B cell (primary cell): Measurements from ENCODE around the gene TRIM56. TPM values are rescaled to one million over a fixed set of nuclear protein-coding genes. Genes with fewer than 3 reads are reported as not detected.
A peak's percentile ranks its signal among the peaks of the same experiment; 100 is the strongest.

Experiments
- ATAC-seq: fragments of 200-7000 bp; cut with Tn5 transposase; one replicate; pipeline ENCODE4 v1.10.0; 2021; ENCODE audit warnings: low read depth, mild to moderate bottlenecking, moderate number of reproducible peaks, moderate library complexity
- CTCF ChIA-PET: fragments of 350-600 bp; sonication (Branson Sonifier 250); formaldehyde crosslinking; loops from one replicate; lab custom pipeline; 2021; ENCODE audit warnings: antibody characterized with exemption, inconsistent platforms; lab: Charles Lee
- POLR2A ChIA-PET: fragments of 350-600 bp; sonication (Branson Sonifier 250); formaldehyde crosslinking; loops from one replicate; lab custom pipeline; 2021; ENCODE audit warnings: antibody characterized with exemption; lab: Charles Lee
- DNase-seq: peaks from one replicate; pipeline ENCODE4 v3.0.0; 2013
- H2AFZ ChIP-seq: 2 replicates; pipeline ENCODE4 v1.6.1; 2012; ENCODE audit warnings: mild to moderate bottlenecking, low read depth, low read length; ENCODE audit not compliant: insufficient read depth, poor library complexity, severe bottlenecking
- H3K27ac ChIP-seq, 2 donors: 1 replicate in 1 of 2; 2 replicates in 1 of 2; pipeline ENCODE4 v1.5.1; 2012 to 2013; ENCODE audit warnings: low read length in 2 of 2, mild to moderate bottlenecking in 2 of 2, moderate library complexity in 1 of 2
- H3K27me3 ChIP-seq, 4 experiments: fragments of 200-600 bp in 1 of 4; sonication (generic) in 1 of 4; replicated peaks in 1 of 4; 1 replicate in 2 of 4; 2 replicates in 2 of 4; pipeline versions ENCODE4 v1.6.1 to v1.7.0; 2013 to 2016; ENCODE audit warnings: low read length in 3 of 4, mild to moderate bottlenecking in 2 of 4, mixed read lengths in 1 of 4, moderate library complexity in 1 of 4; ENCODE audit not compliant: insufficient read depth in 4 of 4, control insufficient read depth in 3 of 4; ENCODE audit errors: control extremely low read depth in 1 of 4
- H3K36me3 ChIP-seq, 2 experiments: replicated peaks in 1 of 2; 1 replicate in 1 of 2; 2 replicates in 1 of 2; pipeline versions ENCODE4 v1.6.1 to v1.7.1; 2013; ENCODE audit warnings: low read length in 1 of 2; ENCODE audit not compliant: insufficient read depth in 2 of 2, control insufficient read depth in 1 of 2; ENCODE audit errors: control extremely low read depth in 1 of 2, extremely low read depth in 1 of 2
- H3K4me1 ChIP-seq, 2 donors: fragments of 200-600 bp in 1 of 2; sonication (generic) in 1 of 2; 1 replicate in 1 of 2; 2 replicates in 1 of 2; pipeline versions ENCODE4 v1.5.1 to v1.6.1; 2013 to 2017; ENCODE audit warnings: low read length in 2 of 2; ENCODE audit not compliant: control insufficient read depth in 2 of 2, insufficient read depth in 2 of 2
- H3K4me2 ChIP-seq: replicated peaks from 2 replicates; pipeline ENCODE3; 2012; ENCODE audit warnings: mild to moderate bottlenecking, low read depth, low read length; ENCODE audit not compliant: poor library complexity, severe bottlenecking
- H3K4me3 ChIP-seq, 5 experiments: fragments of 200-600 bp in 1 of 5; sonication (generic) in 1 of 5; 1 replicate in 3 of 5; 2 replicates in 2 of 5; pipeline versions ENCODE4 v1.5.1 to v1.7.0; 2011 to 2016; ENCODE audit warnings: low read length in 4 of 5, mild to moderate bottlenecking in 4 of 5, low read depth in 2 of 5, control low read depth in 1 of 5, moderate library complexity in 1 of 5; ENCODE audit not compliant: insufficient read depth in 1 of 5; ENCODE audit errors: control extremely low read depth in 1 of 5, extremely low read depth in 1 of 5
- H3K79me2 ChIP-seq: fragments of 200-600 bp; sonication (generic); one replicate; pipeline ENCODE4 v1.6.0; 2016; ENCODE audit warnings: low read length; ENCODE audit not compliant: control insufficient read depth, insufficient read depth
- H3K9ac ChIP-seq: fragments of 200-600 bp; sonication (generic); 2 replicates; pipeline ENCODE4 v1.6.1; 2017; ENCODE audit warnings: mild to moderate bottlenecking, low read length, moderate library complexity
- H3K9me3 ChIP-seq, 3 donors: one replicate each; pipeline versions ENCODE4 v1.6.1 to v1.7.1; 2013; ENCODE audit warnings: low read length in 2 of 3; ENCODE audit not compliant: control insufficient read depth in 2 of 3, insufficient read depth in 1 of 3; ENCODE audit errors: control extremely low read depth in 1 of 3
- H4K20me1 ChIP-seq: 2 replicates; pipeline ENCODE4 v1.6.0; 2012; ENCODE audit warnings: mild to moderate bottlenecking, low read length; ENCODE audit not compliant: insufficient read depth, control insufficient read depth, poor library complexity, severe bottlenecking
- H3K27ac Mint-ChIP-seq: one replicate; pipeline ENCODE4 v1.8.0; 2021; ENCODE audit warnings: mixed read lengths
- H3K27me3 Mint-ChIP-seq: one replicate; pipeline ENCODE4 v1.8.0; 2021; ENCODE audit warnings: mixed read lengths
- H3K4me1 Mint-ChIP-seq: one replicate; pipeline ENCODE4 v1.8.0; 2021; ENCODE audit warnings: mixed read lengths
- H3K4me3 Mint-ChIP-seq: one replicate; pipeline ENCODE4 v1.8.0; 2021; ENCODE audit warnings: mixed read lengths
- H3K9me3 Mint-ChIP-seq: one replicate; pipeline ENCODE4 v1.8.0; 2022; ENCODE audit warnings: mixed read lengths; ENCODE audit not compliant: insufficient read depth
- CTCF ChIP-seq: fragments of 200-600 bp; IDR thresholded peaks from one replicate; pipeline ENCODE4 v1.8.0; 2022; ENCODE audit warnings: antibody characterized with exemption, mild to moderate bottlenecking
- EZH2 ChIP-seq: IDR thresholded peaks from 2 replicates; pipeline ENCODE4 v1.6.1; 2012; ENCODE audit warnings: borderline replicate concordance, low read depth, mild to moderate bottlenecking, moderate library complexity, low read length; ENCODE audit not compliant: insufficient read depth, poor library complexity, severe bottlenecking
- WGBS: methylation state at CpG from one replicate; pipeline ENCODE4 v1.1.5; 2013; ENCODE audit warnings: missing lambda C conversion rate; ENCODE audit not compliant: insufficient coverage; 5-methylcytosine and 5-hydroxymethylcytosine counted together
- intact Hi-C: fragments of 100-400 bp; cut with micrococcal nuclease; formaldehyde crosslinking; loops from one replicate; pipeline ENCODE4 v1.10.0; 2022
- polyA plus RNA-seq: library from polyadenylated mRNA; depleted of rRNA; stranded (reverse); fragments of >200 nt; gene quantifications from 2 replicates; pipeline ENCODE4 v1.2.3, GENCODE V29; 2012
- total RNA-seq, 2 donors: library from RNA; stranded (reverse); fragments of 120-200 nt in 1 of 2; gene quantifications; 1 replicate in 1 of 2; 2 replicates in 1 of 2; pipeline versions ENCODE4 v1.2.3 to v1.2.4, GENCODE V29; 2013 to 2022

TRIM56 gene
- total and polyA plus RNA-seq, 2 donors (not counting 1 experiment from before 2014, with no cell fraction given): 8.4 to 85.7 TPM

GRCh38 chr7:101121991-101122932, 37.0 kb downstream of the TRIM56 start:
- Histone ChIP-seq H3K9me3 (peaks cover 0 to 11% (median 0%) of the 10 kb centered on the region in 3 donors), H2AFZ (peak overlapping the region; percentile 98), H3K4me2 (peak overlapping the region; percentile 79), H3K9ac (peak overlapping the region; percentile 63), H3K27ac (peak overlapping the region in 1 of 2 donors; percentile 38), H4K20me1 (no peaks in the 10 kb centered on the region), H3K27me3 (peaks cover 0 to 17% (median 2%) of the 10 kb centered on the region in 4 experiments), H3K36me3 (no peaks in the 10 kb centered on the region), H3K4me1 (peaks cover 23 to 25% of the 10 kb centered on the region in 2 donors), H3K79me2 (no peaks in the 10 kb centered on the region), H3K4me3 (peak overlapping the region; percentile 6 to 50 (median 38))
- H3K4me1 Mint-ChIP-seq: peaks cover 39% of the 10 kb centered on the region
- 32% methylated on average over 13 of the region's 17 CpGs for WGBS
- no peak for TF ChIP-seq EZH2
- TF ChIP-seq CTCF: no peak
- peak; percentile 31 for DNase-seq
- peak overlapping the region; percentile 22 for H3K27ac Mint-ChIP-seq
- no peak for ATAC-seq
- H3K4me3 Mint-ChIP-seq: peak overlapping the region; percentile 72
- CTCF ChIA-PET: interaction anchor here (0.6 to 1.8 kb wide), 2 partner anchors 22 to 488 kb away, joined by 3 to 10 read pairs; no protein-coding TSS in a partner anchor
- intact Hi-C loops: no loop called here
- POLR2A ChIA-PET: no interaction called here
- no peaks in the 10 kb centered on the region for H3K9me3 Mint-ChIP-seq
- peaks cover 34% of the 10 kb centered on the region for H3K27me3 Mint-ChIP-seq
